Esophagus (tissue), 2 donors: ENCODE measurements around the gene TBC1D20. TPM values are rescaled to one million over a fixed set of nuclear protein-coding genes. Genes with fewer than 3 reads are reported as not detected.

Experiments
- H3K27ac ChIP-seq, 2 donors: one replicate each; pipeline ENCODE4 v1.5.1; 2013; ENCODE audit warnings: low read depth in 2 of 2, mild to moderate bottlenecking in 2 of 2, inconsistent platforms in 1 of 2, low read length in 1 of 2, moderate library complexity in 1 of 2
- H3K27me3 ChIP-seq, 2 donors: one replicate each; pipeline ENCODE4 v1.6.1; 2013; ENCODE audit warnings: low read length in 2 of 2, control low read depth in 1 of 2, mild to moderate bottlenecking in 1 of 2; ENCODE audit not compliant: insufficient read depth in 2 of 2, control insufficient read depth in 1 of 2
- H3K36me3 ChIP-seq, 2 donors: one replicate each; pipeline ENCODE4 v1.6.1; 2013; ENCODE audit warnings: low read length in 1 of 2; ENCODE audit not compliant: control insufficient read depth in 2 of 2, insufficient read depth in 2 of 2
- H3K4me1 ChIP-seq, 2 donors: one replicate each; pipeline ENCODE4 v1.6.1; 2013; ENCODE audit warnings: low read length in 1 of 2; ENCODE audit not compliant: control insufficient read depth in 2 of 2, insufficient read depth in 2 of 2
- H3K4me3 ChIP-seq, 2 donors: one replicate each; pipeline ENCODE4 v1.5.1; 2013; ENCODE audit warnings: low read length in 2 of 2, mild to moderate bottlenecking in 2 of 2, low read depth in 1 of 2, moderate library complexity in 1 of 2
- H3K9me3 ChIP-seq, 2 donors: one replicate each; pipeline ENCODE4 v1.6.1; 2013; ENCODE audit warnings: mild to moderate bottlenecking in 2 of 2, low read depth in 1 of 2, low read length in 1 of 2, moderate library complexity in 1 of 2; ENCODE audit not compliant: control insufficient read depth in 2 of 2, insufficient read depth in 1 of 2
- WGBS, 2 donors: extraction: QIAGEN DNeasy Blood & Tissue Kit; methylation state at CpG; one replicate each; pipeline ENCODE4 v1.1.7; 2013; 5-methylcytosine and 5-hydroxymethylcytosine counted together
- polyA plus RNA-seq, 2 donors: library from polyadenylated mRNA; stranded (reverse); fragments of 200-250 nt; gene quantifications; one replicate each; pipeline ENCODE4 v1.2.3, GENCODE V29; 2013
- donor health status: healthy with polysubstance abuse.
- donor health status: Bipolar disorder and iron deficiency.

Gene TBC1D20
- polyA plus RNA-seq, 2 donors, result 15.6 to 18.1 TPM

DNA sequence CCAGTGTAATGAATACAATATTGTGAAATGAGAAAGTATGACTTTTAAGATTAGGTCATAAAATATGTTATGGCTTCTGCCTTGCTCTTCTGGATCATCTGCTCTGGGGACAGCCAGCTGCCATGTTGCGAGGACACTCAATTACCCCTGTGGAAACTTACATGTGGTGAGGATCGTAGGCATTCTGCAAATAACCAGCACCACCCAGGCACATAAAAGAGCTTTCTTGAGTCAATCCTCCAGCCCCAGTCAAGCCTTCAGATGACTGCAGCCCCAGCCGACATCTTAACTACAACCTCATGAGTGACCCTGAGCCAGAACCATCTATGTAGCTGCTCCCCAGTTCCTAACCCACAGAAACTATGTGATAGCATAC, 58.8 kb downstream of the TBC1D20 start:
- no peak overlapping the region for H3K4me3 ChIP-seq
- peaks cover 0 to 2% of the 10 kb centered on the region in 2 donors for H3K9me3 ChIP-seq
- no peaks in the 10 kb centered on the region for H3K27me3 ChIP-seq
- no peak overlapping the region for H3K27ac ChIP-seq
- WGBS, 2 donors, result 98 to 100% methylated on average over 3 of the region's 3 CpGs
- H3K36me3 ChIP-seq, result no peaks in the 10 kb centered on the region
- peaks cover 0 to 5% of the 10 kb centered on the region in 2 donors for H3K4me1 ChIP-seq

DNA sequence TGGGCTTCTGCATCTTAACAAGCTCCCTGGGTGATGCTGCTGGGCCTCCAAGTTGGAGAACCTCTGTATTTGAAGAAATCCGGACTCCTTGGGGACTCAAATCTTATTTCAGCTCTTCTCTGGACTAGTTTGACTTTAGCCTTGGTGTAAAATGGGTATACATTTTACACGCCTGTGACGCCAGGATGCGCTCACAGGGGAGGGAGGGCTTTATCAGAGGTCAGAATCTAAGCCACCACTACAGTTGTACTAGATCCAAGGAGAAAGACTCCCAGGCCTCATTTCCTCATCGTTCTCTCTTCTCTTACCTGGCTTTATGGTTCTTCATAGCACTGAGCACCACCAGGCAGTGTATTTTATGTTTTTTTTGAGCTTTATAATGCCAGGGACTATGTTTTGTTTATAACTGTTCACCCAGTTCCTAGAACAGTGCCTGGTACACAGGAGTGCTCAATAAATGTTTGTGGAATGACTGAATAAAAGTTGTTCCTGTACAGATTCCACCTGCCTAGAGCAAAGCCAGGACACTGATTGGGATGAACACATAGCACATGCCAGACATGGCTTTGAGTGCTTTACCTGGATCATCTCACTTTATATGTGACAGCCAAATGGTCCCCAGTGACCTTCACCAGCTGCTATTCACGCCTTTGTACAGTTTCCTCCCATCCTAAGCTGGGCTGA, 59.3 kb downstream of the TBC1D20 start:
- Histone ChIP-seq H3K4me3 (no peak overlapping the region), H3K9me3 (peaks cover 0 to 2% of the 10 kb centered on the region in 2 donors), H3K36me3 (no peaks in the 10 kb centered on the region), H3K27ac (no peak overlapping the region), H3K4me1 (peaks cover 0 to 5% of the 10 kb centered on the region in 2 donors), H3K27me3 (no peaks in the 10 kb centered on the region)
- WGBS, 2 donors, result 84 to 97% methylated on average over 6 of the region's 6 CpGs

DNA sequence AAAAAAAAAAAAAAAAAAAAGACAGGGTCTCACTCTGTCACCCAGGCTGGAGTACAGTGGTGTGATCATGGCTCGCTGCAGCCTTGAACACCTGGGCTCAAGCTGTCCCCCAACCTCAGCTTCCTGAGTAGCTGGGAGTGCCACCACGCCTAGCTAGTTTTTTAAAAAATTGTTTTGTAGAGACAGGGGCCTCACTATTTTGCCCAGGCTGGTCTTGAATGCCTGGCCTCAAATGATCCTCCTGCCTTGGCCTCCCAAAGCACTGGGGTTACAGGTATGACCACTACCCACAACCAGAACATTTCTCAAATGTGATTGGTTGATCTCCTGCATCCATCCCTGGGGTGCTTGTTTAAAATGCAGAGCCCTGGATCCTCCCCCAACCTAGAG, 59.8 kb downstream of the TBC1D20 start:
- Histone ChIP-seq H3K9me3 (peaks cover 0 to 2% of the 10 kb centered on the region in 2 donors), H3K27ac (no peak overlapping the region), H3K4me3 (no peak overlapping the region), H3K4me1 (peaks cover 0 to 5% of the 10 kb centered on the region in 2 donors), H3K36me3 (no peaks in the 10 kb centered on the region), H3K27me3 (no peaks in the 10 kb centered on the region)
- WGBS, 2 donors, result 77 to 85% methylated on average over 2 of the region's 2 CpGs

DNA sequence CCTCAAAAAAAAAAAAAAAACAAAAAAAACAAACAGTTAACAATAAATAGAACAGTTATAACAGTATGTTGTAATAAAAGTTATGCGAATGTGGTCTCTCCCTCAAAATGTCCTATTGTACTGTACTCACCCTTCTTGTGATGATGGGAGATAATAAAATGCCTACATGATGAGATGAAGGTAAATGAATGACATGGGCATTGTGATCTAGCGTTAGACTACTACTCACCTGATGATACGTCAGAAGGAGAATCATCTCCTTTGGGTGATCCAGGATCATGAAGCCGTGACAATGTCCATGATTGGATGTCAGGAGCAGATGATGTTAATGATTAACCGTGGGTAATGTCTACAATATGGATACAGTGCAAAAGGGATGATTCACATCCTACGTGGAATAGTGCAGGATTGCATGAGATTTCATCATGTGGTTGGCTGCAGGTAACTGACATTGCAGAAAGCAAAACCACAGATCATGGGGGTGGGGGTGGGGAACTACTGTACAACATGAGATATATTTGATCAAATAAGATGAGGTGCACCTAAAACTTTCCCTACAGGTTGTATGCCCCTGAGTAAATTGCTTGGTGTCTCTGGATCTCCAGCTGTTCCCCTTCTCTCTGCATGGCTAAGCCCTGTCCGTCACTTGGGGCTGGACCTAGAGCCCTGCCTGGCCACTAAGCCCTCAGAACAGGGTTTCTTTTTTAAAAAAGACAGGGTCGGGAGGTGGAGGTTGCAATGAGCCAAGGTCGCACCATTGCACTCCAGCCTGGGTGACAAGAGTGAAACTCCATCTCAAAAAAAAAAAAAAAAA, 60.4 kb downstream of the TBC1D20 start:
- no peak overlapping the region for H3K4me3 ChIP-seq
- no peaks in the 10 kb centered on the region for H3K4me1 ChIP-seq
- peaks cover 0 to 2% of the 10 kb centered on the region in 2 donors for H3K9me3 ChIP-seq
- no peak overlapping the region for H3K27ac ChIP-seq
- peaks cover 2 to 3% of the 10 kb centered on the region in 2 donors for H3K36me3 ChIP-seq
- 74 to 75% methylated on average over 9 of the region's 9 CpGs for WGBS, 2 donors
- H3K27me3 ChIP-seq, result no peaks in the 10 kb centered on the region

DNA sequence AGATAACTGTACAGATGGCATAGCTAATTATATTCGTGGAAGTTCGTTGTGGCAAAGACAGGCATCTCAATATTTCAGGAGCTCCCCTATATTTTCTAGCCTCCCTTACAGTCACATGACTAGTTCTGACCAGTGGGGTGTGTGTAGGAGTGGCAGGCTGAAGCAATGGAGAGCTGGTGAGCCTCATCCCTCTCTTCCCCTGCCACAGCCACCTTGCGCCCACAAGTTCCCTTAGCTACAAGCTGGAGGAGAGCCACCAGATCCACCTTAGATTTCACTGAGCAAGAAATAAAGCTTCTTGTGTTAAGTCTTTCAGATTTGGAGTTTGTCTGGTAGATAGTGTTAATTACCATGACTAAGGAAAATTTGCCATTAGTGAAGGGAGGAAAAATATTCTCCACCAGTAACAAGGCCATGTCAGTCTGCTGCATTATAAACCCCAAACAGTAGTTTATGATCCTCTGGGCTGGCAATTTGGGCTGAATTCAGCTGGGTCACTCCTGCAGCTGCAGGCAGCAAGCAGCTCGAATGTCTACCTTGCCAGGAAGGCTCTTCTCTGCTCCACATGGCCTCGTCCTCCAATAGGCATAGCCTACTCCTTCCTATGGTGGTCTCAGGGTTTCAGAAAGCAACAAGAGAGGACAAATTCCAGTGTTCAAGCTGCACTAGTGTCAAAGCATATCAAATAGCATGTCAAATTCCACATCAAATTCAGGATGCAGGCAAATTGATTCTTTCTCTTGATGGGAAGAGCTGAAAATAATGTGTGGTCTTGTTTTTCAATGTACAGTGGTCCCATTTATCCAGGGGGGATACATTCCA, 61.7 kb downstream of the TBC1D20 start:
- 72 to 77% methylated on average over 5 of the region's 5 CpGs for WGBS, 2 donors
- Histone ChIP-seq H3K9me3 (peaks cover 0 to 2% of the 10 kb centered on the region in 2 donors), H3K27me3 (no peaks in the 10 kb centered on the region), H3K4me3 (no peak overlapping the region), H3K27ac (no peak overlapping the region), H3K4me1 (no peaks in the 10 kb centered on the region), H3K36me3 (peaks cover 6 to 12% of the 10 kb centered on the region in 2 donors)

DNA sequence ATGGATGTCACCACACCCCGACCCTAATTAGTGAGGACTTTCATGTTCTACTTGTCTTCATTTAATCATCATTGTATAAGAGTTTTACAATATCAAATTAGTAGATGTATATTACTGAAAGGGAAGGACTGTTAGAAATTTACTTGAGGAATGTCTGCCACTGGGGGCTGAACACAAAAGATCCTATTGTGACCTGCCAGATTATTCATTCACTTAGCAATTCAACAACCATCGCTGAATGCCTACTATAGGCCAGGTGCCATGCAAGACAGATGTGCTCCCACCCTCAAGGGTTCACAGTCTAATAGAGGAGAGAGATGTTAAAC, 62.2 kb downstream of the TBC1D20 start:
- H3K4me1 ChIP-seq, result no peaks in the 10 kb centered on the region
- no peak overlapping the region for H3K27ac ChIP-seq
- H3K9me3 ChIP-seq, result peaks cover 0 to 2% of the 10 kb centered on the region in 2 donors
- WGBS, 2 donors, result 51 to 69% methylated on average over 2 of the region's 2 CpGs
- H3K4me3 ChIP-seq, result no peak overlapping the region
- H3K27me3 ChIP-seq, result no peaks in the 10 kb centered on the region
- peaks cover 6 to 14% of the 10 kb centered on the region in 2 donors for H3K36me3 ChIP-seq

DNA sequence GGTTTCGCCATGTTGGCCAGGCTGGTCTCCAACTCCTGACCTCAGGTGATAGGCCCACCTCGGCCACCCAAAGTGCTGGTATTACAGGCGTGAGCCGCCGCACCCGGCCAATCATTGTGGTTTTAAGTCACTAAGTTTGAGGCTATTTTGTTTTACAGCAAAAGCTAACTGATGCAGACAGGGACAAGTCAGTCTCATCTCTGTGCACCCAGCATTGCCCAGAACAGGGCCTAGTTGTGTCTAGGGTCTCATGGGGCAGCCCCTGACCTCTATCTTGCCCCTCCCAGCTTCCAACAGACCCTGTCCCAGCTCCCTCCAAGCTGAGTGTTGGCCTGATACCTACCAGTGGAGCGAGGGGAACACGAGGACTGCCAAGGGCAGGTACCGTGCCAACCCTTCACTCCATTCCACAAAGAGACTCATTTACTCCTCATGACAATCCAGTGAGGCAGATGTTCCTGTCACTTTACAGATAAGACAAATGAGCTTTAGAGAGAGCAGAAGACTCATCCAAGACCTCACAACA, 63.1 kb downstream of the TBC1D20 start:
- Histone ChIP-seq H3K27ac (no peak overlapping the region), H3K9me3 (peaks cover 0 to 2% of the 10 kb centered on the region in 2 donors), H3K36me3 (peaks cover 6 to 14% of the 10 kb centered on the region in 2 donors), H3K27me3 (no peaks in the 10 kb centered on the region), H3K4me3 (no peak overlapping the region), H3K4me1 (no peaks in the 10 kb centered on the region)
- WGBS, 2 donors, result 90 to 96% methylated on average over 9 of the region's 9 CpGs

DNA sequence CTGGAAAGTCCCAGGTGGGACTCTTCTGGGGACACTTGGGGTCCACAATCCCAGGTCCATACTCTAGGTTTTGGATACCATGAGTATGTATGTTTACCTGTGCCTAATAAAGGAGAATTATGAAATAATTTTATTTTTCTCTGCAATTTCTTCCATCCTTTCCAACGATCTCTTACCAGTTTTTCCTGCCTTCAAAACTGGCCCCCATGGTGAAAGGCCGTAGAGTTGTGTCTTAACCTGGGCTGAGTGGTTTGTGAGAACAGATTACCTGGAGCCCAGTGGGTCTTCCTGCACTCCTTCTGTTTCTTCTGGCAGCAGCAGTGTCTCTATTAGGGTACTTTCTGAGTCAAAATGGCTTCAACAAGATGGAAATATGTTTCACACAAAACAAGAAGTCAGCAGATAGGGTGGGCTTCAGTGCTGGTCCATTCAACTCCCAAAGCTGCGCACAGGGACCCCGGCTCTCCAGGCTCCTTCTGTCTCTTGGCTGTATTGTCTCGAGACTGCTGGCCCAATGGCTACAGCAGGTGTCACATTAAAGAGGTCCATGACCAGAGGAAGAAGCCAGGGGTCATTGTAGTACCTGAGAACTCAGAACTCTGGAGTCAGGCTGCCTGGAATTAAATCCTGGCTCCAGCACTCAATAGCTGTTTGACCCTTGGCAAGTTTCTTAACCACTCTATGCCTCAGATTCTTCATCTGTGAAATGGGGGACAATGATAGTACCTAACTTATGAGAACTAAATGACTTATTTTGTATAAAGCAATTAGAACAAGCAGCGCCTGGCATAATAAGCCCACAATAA, 64.7 kb downstream of the TBC1D20 start:
- Histone ChIP-seq H3K27ac (no peak overlapping the region), H3K27me3 (no peaks in the 10 kb centered on the region), H3K9me3 (no peaks in the 10 kb centered on the region), H3K36me3 (peaks cover 6 to 14% of the 10 kb centered on the region in 2 donors), H3K4me1 (no peaks in the 10 kb centered on the region), H3K4me3 (no peak overlapping the region)
- 84 to 90% methylated on average over 6 of the region's 6 CpGs for WGBS, 2 donors
